Measurements from ENCODE around the gene FAM53B.

DNA sequence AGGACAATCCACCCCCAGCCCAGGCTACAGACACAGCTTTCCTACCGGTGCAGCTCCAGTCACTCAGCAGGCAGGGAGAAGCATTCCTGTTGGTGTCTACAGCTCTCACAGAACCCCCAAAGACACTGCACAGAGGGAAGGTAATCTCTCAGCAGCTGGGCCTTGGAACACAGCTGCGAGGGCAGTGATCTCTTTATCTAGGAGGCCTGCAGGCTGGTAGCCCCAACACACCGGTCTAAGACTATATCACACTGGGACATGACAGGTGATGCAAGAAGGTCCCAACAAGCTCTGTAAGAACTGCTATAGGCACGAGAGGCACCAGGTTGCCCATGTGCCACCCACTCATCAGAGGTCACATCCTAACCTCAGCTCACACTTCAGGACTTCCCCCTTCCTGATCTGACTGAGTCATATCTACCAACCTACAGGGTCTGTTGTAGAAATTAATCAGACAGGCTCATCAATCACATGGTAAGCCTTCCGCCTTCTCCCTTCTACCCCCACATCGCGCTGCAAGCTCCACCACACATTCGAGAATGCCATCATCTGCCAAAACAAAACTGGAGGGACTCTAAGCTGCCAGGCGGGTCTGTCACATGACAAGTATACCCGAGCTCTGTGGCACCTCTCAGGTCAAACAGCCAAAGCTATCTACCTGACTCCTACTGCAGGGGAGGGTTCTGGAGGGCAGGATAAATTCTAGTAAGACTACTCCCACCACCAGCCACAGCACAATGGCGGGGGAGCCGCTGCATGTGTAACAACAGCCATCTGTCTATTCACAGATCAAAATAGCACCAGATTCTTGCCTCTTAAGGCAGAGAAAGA, 26.1 kb downstream of the FAM53B start:
- TF ChIP-seq POLR2A (IDR thresholded peaks at IDR 0.05; ENCODE audit: low read depth, low read length) (no peak), POLR2AphosphoS5 (IDR thresholded peaks at IDR 0.05; ENCODE audit: low read depth, low read length) (no peak), PAX5 (IDR thresholded peaks at IDR 0.05; ENCODE audit: insufficient read depth, low read length, severe bottlenecking) (peak; percentile 38), SPI1 (IDR thresholded peaks at IDR 0.05; ENCODE audit: low read depth, low read length) (peak; percentile 78), TAF1 (IDR thresholded peaks at IDR 0.05; ENCODE audit: low read depth, low read length) (no peak)

Measured in GM12891 (cell line).